Renal pelvis (tissue), 4 donors: Measurements from ENCODE around the gene GJC1. TPM values are rescaled to one million over a fixed set of nuclear protein-coding genes. Genes with fewer than 3 reads are reported as not detected.
"Not testable (repeated sequence)": the region's sequence is repeated elsewhere in the genome, so short reads cannot be mapped to it uniquely, and the experiment has no call there.

ENCODE experiments used
- DNase-seq: peaks from one replicate; pipeline ENCODE4 v3.0.0-alpha.2; 2013
- polyA plus RNA-seq, 3 donors: library from polyadenylated mRNA; unstranded; fragments of 120-200 nt; gene quantifications; one replicate each; pipeline ENCODE4 v1.2.1, GENCODE V29; 2013; ENCODE audit not compliant: insufficient read length in 3 of 3

Gene GJC1
- polyA plus RNA-seq, 3 donors: 24.1 to 26.2 (median 24.3) TPM

- no peak for DNase-seq
Observed at GRCh38 chr17:44761932-44762810, 67.9 kb downstream of the GJC1 start.

GRCh38 chr17:44760474-44761308 lies 69.4 kb downstream of the GJC1 start:
- no peak for DNase-seq

- DNase-seq: no peak
Observed at GRCh38 chr17:44759916-44760243, 70.2 kb downstream of the GJC1 start.

GRCh38 chr17:44759086-44759915 lies 70.8 kb downstream of the GJC1 start:
- DNase-seq: no peak

- DNase-seq: no peak
Observed at GRCh38 chr17:44758414-44759085, 71.5 kb downstream of the GJC1 start, which contains the start of gene ADAM11. Gene ADAM11 (plus strand): TSS chr17:44758988. CDS start chr17:44759200, 212 bp downstream.

GRCh38 chr17:44757918-44758413 lies 72.1 kb downstream of the GJC1 start:
- no peak for DNase-seq

GRCh38 chr17:44757045-44757917 lies 72.8 kb downstream of the GJC1 start:
- no peak for DNase-seq

GRCh38 chr17:44755180-44755579 lies 74.9 kb downstream of the GJC1 start:
- DNase-seq: not testable (repeated sequence)

- DNase-seq: no peak
Observed at GRCh38 chr17:44754276-44754675, 75.8 kb downstream of the GJC1 start.

- DNase-seq: no peak
Observed at GRCh38 chr17:44752953-44753861, 76.9 kb downstream of the GJC1 start.

- DNase-seq: no peak
Observed at GRCh38 chr17:44751806-44752205, 78.3 kb downstream of the GJC1 start.

GRCh38 chr17:44751331-44751730 lies 78.8 kb downstream of the GJC1 start:
- no peak for DNase-seq

GRCh38 chr17:44749980-44750318 lies 80.1 kb downstream of the GJC1 start:
- DNase-seq: no peak

GRCh38 chr17:44749076-44749979 lies 80.8 kb downstream of the GJC1 start:
- DNase-seq: no peak
